Activated naive CD4-positive, alpha-beta T cell treated with anti-CD3 and anti-CD28 coated beads, Interleukin-2, amount 50 U/mL, for 72 hours (primary cell): Measurements from ENCODE around the gene HECTD1. TPM values are rescaled to one million over a fixed set of nuclear protein-coding genes. Genes with fewer than 3 reads are reported as not detected.
"Not testable (repeated sequence)": the region's sequence is repeated elsewhere in the genome, so short reads cannot be mapped to it uniquely, and the experiment has no call there.

Experiments
- ATAC-seq, 2 donors: fragments of 150-1000 bp; cut with Tn5 transposase; 2 replicates each; pipeline ENCODE4 v1.10.0; 2021; ENCODE audit warnings: mild to moderate bottlenecking in 2 of 2, moderate library complexity in 2 of 2
- DNase-seq, 2 donors: peaks; one replicate each; pipeline ENCODE4 v3.0.0; 2021 to 2022; ENCODE audit warnings: low spot score in 2 of 2
- H3K27ac Mint-ChIP-seq, 2 donors: one replicate each; pipeline ENCODE4 v1.8.0; 2022; ENCODE audit warnings: mild to moderate bottlenecking in 2 of 2, mixed read lengths in 2 of 2
- H3K36me3 Mint-ChIP-seq, 2 donors: one replicate each; pipeline ENCODE4 v1.8.0; 2022; ENCODE audit warnings: mixed read lengths in 2 of 2
- H3K9me3 Mint-ChIP-seq, 2 donors: one replicate each; pipeline ENCODE4 v1.8.0; 2022; ENCODE audit warnings: mixed read lengths in 2 of 2
- total RNA-seq, 2 donors: library from RNA; stranded (reverse); gene quantifications; one replicate each; pipeline ENCODE4 v1.2.3, GENCODE V29; 2022

The HECTD1 gene
- total RNA-seq, 2 donors from 2014 or later: 75.5 to 87.5 TPM

DNA sequence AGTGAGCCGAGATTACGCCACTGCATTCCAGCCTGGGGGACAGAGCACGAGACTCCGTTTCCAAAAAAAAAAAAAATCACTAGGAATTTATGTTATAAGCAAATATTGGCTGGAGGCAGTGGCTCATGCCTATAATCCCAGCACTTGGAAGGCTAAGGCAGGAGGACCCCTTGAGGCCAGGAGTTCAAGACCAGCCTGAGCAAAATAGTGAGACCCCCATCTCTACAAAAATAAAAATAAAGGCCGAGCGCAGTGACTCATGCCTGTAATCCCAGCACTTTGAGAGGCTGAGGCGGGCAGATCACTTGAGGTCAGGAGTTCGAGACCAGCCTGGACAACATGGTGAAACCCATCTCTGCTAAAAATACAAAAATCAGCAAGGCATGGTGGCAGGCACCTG lies 144.7 kb downstream of the HECTD1 start:
- ATAC-seq, H3K9me3 Mint-ChIP-seq, H3K27ac Mint-ChIP-seq, DNase-seq, H3K36me3 Mint-ChIP-seq: not testable (repeated sequence)

DNA sequence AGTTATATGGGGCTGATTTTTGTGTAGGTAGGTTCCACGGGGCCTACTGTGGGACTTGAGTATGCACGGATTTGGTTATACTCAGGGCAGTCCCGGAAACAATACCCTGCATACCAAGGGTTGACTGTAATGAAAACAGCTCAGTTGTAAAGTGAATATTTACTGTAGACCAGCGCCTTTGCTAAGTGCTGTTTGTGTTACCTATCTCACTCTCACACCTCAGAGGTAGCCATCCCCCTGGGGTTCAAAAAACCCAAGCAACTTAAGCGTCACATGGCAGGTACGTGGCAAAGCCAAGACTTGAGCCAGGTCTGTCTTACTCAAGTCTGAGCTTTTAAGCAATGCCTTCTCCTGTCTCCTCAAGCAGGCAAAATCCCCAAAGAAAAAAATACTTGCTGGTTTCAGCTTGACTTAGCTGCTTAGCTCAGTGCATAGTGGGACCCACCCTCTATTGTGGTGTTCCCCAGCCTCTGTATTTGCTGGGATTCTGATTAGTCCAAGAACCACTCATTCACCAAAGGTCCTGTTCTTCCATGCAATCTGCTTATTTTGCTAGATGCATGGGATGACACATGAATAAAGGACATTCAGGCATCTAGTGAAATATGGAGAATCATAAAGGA lies 147.2 kb downstream of the HECTD1 start:
- Mint-ChIP-seq H3K36me3 (no peaks in the 10 kb centered on the region), H3K9me3 (no peaks in the 10 kb centered on the region), H3K27ac (no peak overlapping the region)
- ATAC-seq (no peak), DNase-seq (no peak)

DNA sequence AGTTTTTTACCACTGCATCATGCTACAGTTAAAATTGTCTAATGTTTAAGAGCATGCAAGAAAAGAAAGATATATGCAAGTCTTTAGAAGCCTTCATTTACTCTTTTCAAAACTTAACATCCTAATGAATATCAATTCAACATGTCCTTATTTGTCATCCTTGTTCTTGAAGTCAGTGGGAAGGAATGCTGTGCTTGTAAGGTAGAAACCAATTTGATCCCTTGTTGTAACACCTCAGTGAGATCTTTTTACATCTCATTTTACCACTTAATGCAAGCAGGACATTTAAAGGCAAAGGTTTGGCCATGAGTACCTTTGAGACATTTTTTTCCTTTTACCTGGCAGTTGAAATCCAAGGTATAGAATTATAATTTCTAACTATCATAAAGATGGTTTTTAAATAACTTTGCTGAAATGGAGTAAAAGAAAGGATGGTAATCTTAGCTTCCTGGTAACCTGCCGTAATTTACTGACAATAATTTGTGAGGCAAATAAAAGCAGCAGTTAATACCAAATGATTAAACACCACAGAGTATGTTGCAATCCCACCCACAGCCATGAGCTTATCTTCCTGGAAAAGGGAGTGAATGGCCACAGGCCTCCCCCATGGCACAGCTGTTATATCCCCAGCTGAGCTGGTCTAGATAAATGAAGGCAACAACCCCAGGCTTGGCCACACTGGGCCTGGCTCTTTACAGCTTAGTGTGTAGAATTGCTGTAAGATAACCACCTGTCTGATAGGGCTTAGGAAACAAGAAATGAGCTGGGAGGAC lies 148.3 kb downstream of the HECTD1 start:
- DNase-seq (no peak), ATAC-seq (no peak)
- H3K9me3 Mint-ChIP-seq: no peaks in the 10 kb centered on the region
- H3K27ac Mint-ChIP-seq: peak overlapping the region; percentile 20 to 44
- H3K36me3 Mint-ChIP-seq: no peaks in the 10 kb centered on the region

DNA sequence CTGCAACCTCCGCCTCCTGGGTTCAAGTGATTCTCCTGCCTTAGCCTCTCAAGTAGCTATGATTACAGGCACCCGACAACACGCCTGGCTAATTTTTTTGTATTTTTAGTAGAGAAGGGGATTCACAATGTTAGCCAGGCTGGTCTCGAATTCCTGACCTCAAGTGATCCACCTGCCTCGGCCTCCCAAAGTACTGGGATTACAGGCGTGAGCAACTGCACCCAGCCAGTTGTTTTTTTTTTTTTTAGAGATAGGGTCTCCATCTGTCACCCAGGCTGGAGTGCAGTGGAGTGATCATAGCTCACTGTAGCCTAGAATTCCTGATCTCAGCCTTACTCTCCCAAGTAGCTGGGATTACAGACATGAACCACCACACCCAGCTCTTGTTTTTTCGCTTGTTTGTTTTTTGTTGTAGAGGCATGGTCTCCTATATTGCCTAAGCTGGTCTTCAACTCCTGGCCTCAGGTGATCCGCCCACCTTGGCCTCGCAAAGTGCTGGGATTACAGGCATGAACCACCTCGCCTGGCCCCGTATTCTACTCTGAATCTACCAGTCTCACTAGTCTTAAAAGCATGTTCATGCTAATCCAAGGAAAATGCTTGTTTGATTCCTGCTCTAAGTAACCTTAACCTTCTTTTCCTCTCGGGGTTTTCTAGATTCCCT lies 149.8 kb downstream of the HECTD1 start:
- H3K36me3 Mint-ChIP-seq: no peaks in the 10 kb centered on the region
- ATAC-seq (no peak), DNase-seq (no peak)
- peak overlapping the region; percentile 20 to 47 for H3K27ac Mint-ChIP-seq
- H3K9me3 Mint-ChIP-seq: no peaks in the 10 kb centered on the region

DNA sequence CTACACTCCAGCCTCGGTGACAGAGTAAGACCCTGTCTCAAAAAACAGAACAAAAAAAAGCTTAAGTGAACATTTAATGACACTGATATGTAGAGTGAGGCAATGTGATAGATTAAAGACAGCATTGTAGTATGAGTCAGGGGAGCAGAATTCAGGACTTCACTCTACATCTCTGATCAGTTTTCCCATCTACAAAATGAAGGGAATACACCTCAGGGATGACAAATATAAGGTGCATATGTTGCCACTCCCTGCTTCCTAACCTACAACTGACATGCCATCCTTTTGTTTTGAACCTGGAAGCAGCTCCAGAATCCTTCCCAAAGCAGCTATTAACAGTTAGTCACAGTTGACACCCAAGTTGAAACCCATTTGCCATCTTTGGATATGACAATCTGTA lies 150.6 kb downstream of the HECTD1 start:
- ATAC-seq: no peak
- no peaks in the 10 kb centered on the region for H3K36me3 Mint-ChIP-seq

DNA sequence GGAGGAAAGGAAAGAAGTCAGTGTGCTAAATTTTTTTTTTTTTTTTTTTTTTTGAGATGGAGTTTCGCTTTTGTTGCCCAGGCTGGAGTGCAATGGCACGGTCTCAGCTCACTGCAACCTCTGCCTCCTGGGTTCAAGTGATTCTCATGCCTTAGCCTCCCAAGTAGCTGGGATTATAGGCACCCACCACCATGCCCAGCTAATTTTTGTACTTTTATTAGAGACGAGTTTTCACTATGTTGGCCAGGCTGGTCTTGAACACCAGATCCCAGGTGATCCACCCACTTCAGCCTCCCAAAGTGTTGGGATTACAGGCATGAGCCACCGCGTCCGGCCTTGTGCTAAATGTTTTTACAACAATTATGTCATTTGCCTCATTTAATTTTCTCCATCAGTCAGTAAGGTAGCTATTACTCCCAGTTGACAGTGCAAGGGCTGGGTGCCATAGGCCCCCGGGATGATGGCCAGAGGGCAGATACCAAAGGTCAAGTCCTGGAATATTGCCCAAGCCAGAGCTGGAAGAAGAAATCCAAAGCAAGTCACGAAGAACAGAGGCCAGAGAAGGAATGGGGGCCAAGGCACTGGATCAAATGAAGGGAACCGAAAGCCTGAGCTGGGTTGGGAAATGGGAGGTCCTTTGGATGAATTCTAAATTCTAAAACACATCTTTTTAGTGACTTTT lies 154.5 kb downstream of the HECTD1 start:
- H3K27ac Mint-ChIP-seq, H3K9me3 Mint-ChIP-seq, H3K36me3 Mint-ChIP-seq, DNase-seq, ATAC-seq: not testable (repeated sequence)

More for the DNA sequence above, 150.6 kb downstream of the HECTD1 start:
- Mint-ChIP-seq H3K9me3 (no peaks in the 10 kb centered on the region), H3K27ac (no peak overlapping the region)
- DNase-seq: no peak

DNA sequence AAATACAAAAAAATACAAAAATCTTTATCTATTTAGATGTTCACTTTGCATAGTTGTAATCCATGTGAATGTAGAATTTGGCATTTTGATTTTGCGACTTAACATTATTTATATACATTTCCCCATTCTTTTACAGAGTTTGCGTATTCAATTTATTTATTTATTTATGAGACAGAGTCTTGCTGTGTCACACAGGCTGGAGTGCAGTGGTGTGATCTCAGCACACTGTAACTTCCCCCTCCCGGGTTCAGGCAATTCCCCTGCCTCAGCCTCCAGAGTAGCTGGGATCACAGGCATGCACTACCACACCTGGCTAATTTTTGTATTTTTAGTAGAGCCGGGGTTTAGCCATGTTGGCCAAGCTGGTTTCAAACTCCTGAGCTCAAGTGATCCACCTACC lies 156.1 kb downstream of the HECTD1 start:
- ATAC-seq (no peak), DNase-seq (no peak)
- Mint-ChIP-seq H3K9me3 (no peaks in the 10 kb centered on the region), H3K27ac (no peak overlapping the region), H3K36me3 (no peaks in the 10 kb centered on the region)

DNA sequence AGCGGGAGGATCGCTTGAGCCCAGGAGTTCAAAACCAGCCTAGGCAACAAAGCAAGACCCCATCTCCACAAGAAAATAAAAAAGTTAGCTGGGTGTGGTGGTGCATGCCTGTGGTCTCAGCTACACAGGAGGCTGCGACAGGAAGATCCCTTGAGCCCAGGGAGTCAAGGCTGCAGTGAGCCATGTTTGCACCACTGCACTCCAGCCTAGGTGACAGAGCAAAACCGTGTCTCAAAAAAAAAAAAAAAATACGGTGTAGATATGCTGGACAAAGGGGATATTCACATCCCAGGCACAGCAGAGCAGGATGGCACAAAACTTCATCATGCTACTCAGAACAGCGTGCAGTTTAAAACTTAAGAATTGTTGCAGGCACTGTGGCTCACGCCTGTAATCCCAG lies 156.6 kb downstream of the HECTD1 start:
- Mint-ChIP-seq H3K36me3 (no peaks in the 10 kb centered on the region), H3K9me3 (no peaks in the 10 kb centered on the region), H3K27ac (no peak overlapping the region)
- no peak for DNase-seq
- ATAC-seq: no peak

Other genes starting within 250 kb of the HECTD1 start
- 1 to 10 TPM; 2.8 to 4.0 TPM for gene AP4S1, start 182.1 kb downstream of the HECTD1 start, total RNA-seq
- gene STRN3, start 181.4 kb downstream of the HECTD1 start, total RNA-seq: 10 to 100 TPM; 22.5 to 25.9 TPM
- gene HEATR5A, start 212.8 kb upstream of the HECTD1 start, total RNA-seq: 10 to 100 TPM in 1 of 2 donors, 1 to 10 TPM in 1; 9.9 to 12.7 TPM
- gene DTD2, start 249.7 kb upstream of the HECTD1 start, total RNA-seq: 10 to 100 TPM in 1 of 2 donors, 1 to 10 TPM in 1; 8.6 to 22.8 TPM